ENCODE measurements around the gene MYO18B. TPM values are rescaled to one million over a fixed set of nuclear protein-coding genes. Genes with fewer than 3 reads are reported as not detected.
A peak's percentile ranks its signal among the peaks of the same experiment; 100 is the strongest.

The MYO18B gene
- total and polyA plus RNA-seq, 2 experiments from 2014 or later = 35.6 to 178 TPM

DNA sequence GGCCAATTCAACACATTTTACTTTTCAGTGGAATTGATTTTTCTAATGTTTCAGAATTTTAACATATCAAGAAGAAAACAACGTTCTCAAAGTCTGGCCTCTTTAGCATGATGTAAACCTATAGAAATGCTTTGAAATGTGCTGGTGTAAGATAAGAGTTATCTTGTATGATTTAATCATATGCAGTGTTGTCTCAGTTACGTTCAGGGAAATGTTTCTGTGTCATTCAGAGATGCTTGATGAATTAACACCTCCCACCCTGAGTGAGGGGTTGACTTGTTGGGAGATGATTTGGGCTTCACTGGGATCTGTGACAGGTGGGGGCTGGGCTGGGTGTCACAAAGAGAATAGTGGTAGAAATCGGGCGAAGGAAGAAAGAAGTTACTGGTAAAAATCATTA is 15.7 kb upstream of the MYO18B start:
- no peaks in the 10 kb centered on the region for H3K36me3 ChIP-seq
- TF ChIP-seq, protein P1, sequence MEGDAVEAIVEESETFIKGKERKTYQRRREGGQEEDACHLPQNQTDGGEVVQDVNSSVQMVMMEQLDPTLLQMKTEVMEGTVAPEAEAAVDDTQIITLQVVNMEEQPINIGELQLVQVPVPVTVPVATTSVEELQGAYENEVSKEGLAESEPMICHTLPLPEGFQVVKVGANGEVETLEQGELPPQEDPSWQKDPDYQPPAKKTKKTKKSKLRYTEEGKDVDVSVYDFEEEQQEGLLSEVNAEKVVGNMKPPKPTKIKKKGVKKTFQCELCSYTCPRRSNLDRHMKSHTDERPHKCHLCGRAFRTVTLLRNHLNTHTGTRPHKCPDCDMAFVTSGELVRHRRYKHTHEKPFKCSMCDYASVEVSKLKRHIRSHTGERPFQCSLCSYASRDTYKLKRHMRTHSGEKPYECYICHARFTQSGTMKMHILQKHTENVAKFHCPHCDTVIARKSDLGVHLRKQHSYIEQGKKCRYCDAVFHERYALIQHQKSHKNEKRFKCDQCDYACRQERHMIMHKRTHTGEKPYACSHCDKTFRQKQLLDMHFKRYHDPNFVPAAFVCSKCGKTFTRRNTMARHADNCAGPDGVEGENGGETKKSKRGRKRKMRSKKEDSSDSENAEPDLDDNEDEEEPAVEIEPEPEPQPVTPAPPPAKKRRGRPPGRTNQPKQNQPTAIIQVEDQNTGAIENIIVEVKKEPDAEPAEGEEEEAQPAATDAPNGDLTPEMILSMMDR (IDR thresholded peaks at IDR 0.05; ENCODE audit: low read depth, low read length) = no peak
- no peaks in the 10 kb centered on the region for H3K9me3 ChIP-seq (ENCODE audit: low read depth)
- H3K27ac ChIP-seq = peak overlapping the region; percentile 62
- DNase-seq (ENCODE audit: low read depth in 1 of 2, low spot score in 1 of 2) = peak in 1 of 2 donors; percentile 17
- H3K4me3 ChIP-seq = no peak overlapping the region
- H3K27me3 ChIP-seq = no peaks in the 10 kb centered on the region
- H3K4me1 ChIP-seq (ENCODE audit: low read depth) = peaks cover 47% of the 10 kb centered on the region

GRCh38 chr22:25728071-25728470 is 13.9 kb upstream of the MYO18B start:
- Histone ChIP-seq H3K9me3 (ENCODE audit: low read depth) (no peaks in the 10 kb centered on the region), H3K4me1 (ENCODE audit: low read depth) (peaks cover 54% of the 10 kb centered on the region), H3K27ac (peak overlapping the region; percentile 65), H3K4me3 (no peak overlapping the region), H3K27me3 (no peaks in the 10 kb centered on the region), H3K36me3 (no peaks in the 10 kb centered on the region)
- DNase-seq (ENCODE audit: low read depth in 1 of 2, low spot score in 1 of 2) = peak in 1 of 2 donors; percentile 40
- TF ChIP-seq, protein P1 (IDR thresholded peaks at IDR 0.05; ENCODE audit: low read depth, low read length) = no peak

- TF ChIP-seq, protein P1 (IDR thresholded peaks at IDR 0.05; ENCODE audit: low read depth, low read length) = no peak
- DNase-seq (ENCODE audit: low read depth in 1 of 2, low spot score in 1 of 2) = no peak
- peaks cover 50% of the 10 kb centered on the region for H3K4me1 ChIP-seq (ENCODE audit: low read depth)
- H3K4me3 ChIP-seq = no peak overlapping the region
- H3K36me3 ChIP-seq = no peaks in the 10 kb centered on the region
- no peaks in the 10 kb centered on the region for H3K27me3 ChIP-seq
- no peaks in the 10 kb centered on the region for H3K9me3 ChIP-seq (ENCODE audit: low read depth)
- H3K27ac ChIP-seq = peak overlapping the region; percentile 65
Observed at GRCh38 chr22:25729016-25729995, 12.7 kb upstream of the MYO18B start.

DNA sequence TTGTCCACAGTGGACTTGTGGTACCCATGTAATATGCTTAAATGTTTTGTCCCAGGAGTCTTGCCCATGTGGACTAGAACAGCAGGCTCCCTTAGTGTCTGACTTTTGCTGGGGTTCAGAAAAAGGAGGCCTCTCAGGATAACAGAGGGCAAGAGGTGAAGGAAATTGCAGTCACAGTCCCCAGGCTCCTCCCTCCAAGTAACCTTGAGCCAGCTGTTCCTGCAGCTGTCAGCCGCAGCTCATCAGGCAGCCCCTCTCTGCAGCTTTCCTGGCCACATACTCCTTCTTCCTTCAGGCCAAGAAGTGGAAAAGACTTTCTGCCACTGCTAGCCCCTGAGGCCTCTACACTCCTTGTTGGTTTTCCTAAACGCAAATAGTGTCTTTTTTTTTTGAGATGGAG is 6.3 kb upstream of the MYO18B start:
- Histone ChIP-seq H3K27ac (no peak overlapping the region), H3K9me3 (ENCODE audit: low read depth) (no peaks in the 10 kb centered on the region), H3K27me3 (no peaks in the 10 kb centered on the region), H3K36me3 (no peaks in the 10 kb centered on the region), H3K4me3 (no peak overlapping the region), H3K4me1 (ENCODE audit: low read depth) (peaks cover 13% of the 10 kb centered on the region)
- TF ChIP-seq, protein P1 (IDR thresholded peaks at IDR 0.05; ENCODE audit: low read depth, low read length) = no peak
- DNase-seq (ENCODE audit: low read depth in 1 of 2, low spot score in 1 of 2) = no peak

- peaks cover 8% of the 10 kb centered on the region for H3K4me1 ChIP-seq (ENCODE audit: low read depth)
- no peaks in the 10 kb centered on the region for H3K27me3 ChIP-seq
- no peak for DNase-seq (ENCODE audit: low read depth in 1 of 2, low spot score in 1 of 2)
- no peaks in the 10 kb centered on the region for H3K36me3 ChIP-seq
- H3K4me3 ChIP-seq = no peak overlapping the region
- TF ChIP-seq, protein P1 (IDR thresholded peaks at IDR 0.05; ENCODE audit: low read depth, low read length) = no peak
- H3K9me3 ChIP-seq (ENCODE audit: low read depth) = no peaks in the 10 kb centered on the region
- H3K27ac ChIP-seq = no peak overlapping the region
Observed at GRCh38 chr22:25736378-25737011, 5.5 kb upstream of the MYO18B start.

All from cardiac muscle cell (in vitro differentiated cells and primary cell).